Measurements from ENCODE around the gene PARVA.

DNA sequence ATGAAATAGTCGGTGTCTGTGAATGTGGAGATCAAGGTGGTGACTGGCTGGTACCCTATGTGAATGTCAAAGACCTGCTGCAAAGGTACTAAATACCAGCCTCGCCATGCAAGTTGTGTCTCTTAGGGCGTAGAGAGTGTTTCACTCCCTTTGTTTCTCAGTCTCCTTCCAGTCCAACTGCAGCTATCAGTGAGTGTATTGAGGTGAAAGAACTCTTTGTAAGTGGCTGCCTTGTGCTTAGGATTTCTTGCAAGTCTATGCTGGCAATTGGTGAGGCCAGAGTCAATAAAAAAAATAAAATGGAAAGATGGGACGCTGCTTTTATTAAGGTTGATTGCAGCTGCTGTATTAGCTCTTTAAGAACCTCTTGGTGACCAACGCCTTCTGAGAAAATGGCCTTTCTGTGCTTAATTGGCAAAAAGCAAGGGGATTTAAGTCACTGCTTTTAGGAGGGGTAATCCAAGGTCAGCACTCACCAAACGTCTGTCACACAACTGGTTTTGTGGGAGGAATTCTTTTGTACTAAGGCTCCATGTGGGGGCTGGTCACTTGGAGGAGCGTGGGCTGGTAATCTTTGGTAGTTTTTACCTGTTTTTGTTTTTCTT lies 95.1 kb downstream of the PARVA start:
- no peak for TF ChIP-seq CHD4 (IDR thresholded peaks at IDR 0.05; ENCODE audit: borderline replicate concordance)
- TF ChIP-seq POLR2A (IDR thresholded peaks at IDR 0.05; ENCODE audit: low read length), result no peak
- TF ChIP-seq, protein P1, sequence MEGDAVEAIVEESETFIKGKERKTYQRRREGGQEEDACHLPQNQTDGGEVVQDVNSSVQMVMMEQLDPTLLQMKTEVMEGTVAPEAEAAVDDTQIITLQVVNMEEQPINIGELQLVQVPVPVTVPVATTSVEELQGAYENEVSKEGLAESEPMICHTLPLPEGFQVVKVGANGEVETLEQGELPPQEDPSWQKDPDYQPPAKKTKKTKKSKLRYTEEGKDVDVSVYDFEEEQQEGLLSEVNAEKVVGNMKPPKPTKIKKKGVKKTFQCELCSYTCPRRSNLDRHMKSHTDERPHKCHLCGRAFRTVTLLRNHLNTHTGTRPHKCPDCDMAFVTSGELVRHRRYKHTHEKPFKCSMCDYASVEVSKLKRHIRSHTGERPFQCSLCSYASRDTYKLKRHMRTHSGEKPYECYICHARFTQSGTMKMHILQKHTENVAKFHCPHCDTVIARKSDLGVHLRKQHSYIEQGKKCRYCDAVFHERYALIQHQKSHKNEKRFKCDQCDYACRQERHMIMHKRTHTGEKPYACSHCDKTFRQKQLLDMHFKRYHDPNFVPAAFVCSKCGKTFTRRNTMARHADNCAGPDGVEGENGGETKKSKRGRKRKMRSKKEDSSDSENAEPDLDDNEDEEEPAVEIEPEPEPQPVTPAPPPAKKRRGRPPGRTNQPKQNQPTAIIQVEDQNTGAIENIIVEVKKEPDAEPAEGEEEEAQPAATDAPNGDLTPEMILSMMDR (IDR thresholded peaks at IDR 0.05), result no peak
- no peak for TF ChIP-seq EP300 (IDR thresholded peaks at IDR 0.05)
- TF ChIP-seq NFE2L2 (conservative IDR thresholded peaks at IDR 0.05; ENCODE audit: low read length), result no peak
- no peak for TF ChIP-seq RCOR1 (IDR thresholded peaks at IDR 0.05; ENCODE audit: low read depth, low read length)
- TF ChIP-seq RNF2 (IDR thresholded peaks at IDR 0.05; ENCODE audit: borderline replicate concordance, low read depth), result no peak
- TF ChIP-seq, protein P2, sequence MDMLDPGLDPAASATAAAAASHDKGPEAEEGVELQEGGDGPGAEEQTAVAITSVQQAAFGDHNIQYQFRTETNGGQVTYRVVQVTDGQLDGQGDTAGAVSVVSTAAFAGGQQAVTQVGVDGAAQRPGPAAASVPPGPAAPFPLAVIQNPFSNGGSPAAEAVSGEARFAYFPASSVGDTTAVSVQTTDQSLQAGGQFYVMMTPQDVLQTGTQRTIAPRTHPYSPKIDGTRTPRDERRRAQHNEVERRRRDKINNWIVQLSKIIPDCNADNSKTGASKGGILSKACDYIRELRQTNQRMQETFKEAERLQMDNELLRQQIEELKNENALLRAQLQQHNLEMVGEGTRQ (IDR thresholded peaks at IDR 0.05), result no peak
- no peak for TF ChIP-seq NR3C1 (IDR thresholded peaks at IDR 0.05)
- TF ChIP-seq CHD2 (IDR thresholded peaks at IDR 0.05; ENCODE audit: low read length, partially characterized antibody), result no peak
- no peak for TF ChIP-seq RARB (CRISPR knock-in tag; IDR thresholded peaks at IDR 0.05)

All from A549 (cell line).